Sigmoid colon (tissue), 4 donors: ENCODE measurements around the gene HECA.

Experiments used
- CTCF ChIP-seq, 4 experiments: fragments of 450-650 bp in 3 of 4; fragments of 200-600 bp in 1 of 4; IDR thresholded peaks; one replicate each; pipeline ENCODE4 v1.5.1; 2016 to 2019; ENCODE audit warnings: antibody characterized with exemption in 4 of 4, mild to moderate bottlenecking in 3 of 4, moderate library complexity in 2 of 4
- EP300 ChIP-seq, 4 donors: sonication (generic); formaldehyde crosslinking; IDR thresholded peaks; one replicate each; pipeline ENCODE4 v1.6.1; 2017; ENCODE audit warnings: antibody characterized with exemption in 4 of 4
- POLR2A ChIP-seq, 2 donors: fragments of 450-650 bp; IDR thresholded peaks; one replicate each; pipeline ENCODE4 v1.6.1; 2016; ENCODE audit warnings: antibody characterized with exemption in 2 of 2, mild to moderate bottlenecking in 2 of 2, moderate library complexity in 2 of 2
- POLR2AphosphoS5 ChIP-seq, 4 donors: sonication (generic); formaldehyde crosslinking; IDR thresholded peaks; one replicate each; pipeline ENCODE4 v1.6.1; 2017; ENCODE audit warnings: antibody characterized with exemption in 4 of 4

- TF ChIP-seq CTCF (IDR thresholded peaks at IDR 0.05) (no peak), EP300 (IDR thresholded peaks at IDR 0.05) (no peak), POLR2AphosphoS5 (IDR thresholded peaks at IDR 0.05) (no peak), POLR2A (IDR thresholded peaks at IDR 0.05) (no peak)
Measured at GRCh38 chr6:139175389-139175948, 40.6 kb downstream of the HECA start.
